Uterus (tissue), 2 donors: ENCODE results near the gene TMTC3.
"Not testable (repeated sequence)": the region's sequence is repeated elsewhere in the genome, so short reads cannot be mapped to it uniquely, and the experiment has no call there.

Source experiments
- POLR2A ChIP-seq, 2 donors: fragments of 450-650 bp; IDR thresholded peaks; one replicate each; pipeline ENCODE4 v1.6.1; 2016; ENCODE audit warnings: antibody characterized with exemption in 2 of 2, mild to moderate bottlenecking in 1 of 2, moderate library complexity in 1 of 2
- TF ChIP-seq, protein P1 (sequence below), 4 experiments: fragments of 200-600 bp in 2 of 4; fragments of 450-650 bp in 2 of 4; sonication (generic) in 2 of 4; IDR thresholded peaks; one replicate each; pipeline ENCODE4 v1.5.1; 2016 to 2019; ENCODE audit warnings: antibody characterized with exemption in 4 of 4, mild to moderate bottlenecking in 2 of 4, moderate library complexity in 1 of 4

DNA sequence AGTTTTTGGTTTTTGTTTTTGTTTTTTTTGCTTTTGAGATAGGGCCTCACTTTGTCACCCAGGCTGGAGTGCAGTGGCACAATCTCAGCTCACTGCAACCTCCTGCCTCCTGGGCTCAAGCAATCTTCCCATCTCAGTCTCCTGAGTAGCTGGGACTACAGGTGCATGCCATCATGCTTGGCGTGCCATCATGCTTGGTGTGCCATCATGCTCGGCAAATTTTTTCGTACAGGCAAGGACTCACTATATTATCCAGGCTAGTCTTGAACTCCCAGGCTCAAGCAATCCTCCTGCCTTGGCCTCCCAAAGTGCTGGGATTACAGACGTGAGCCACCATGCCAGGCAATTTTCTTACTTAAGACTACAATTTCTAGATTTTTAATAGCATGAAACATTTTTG, 2.4 kb upstream of the TMTC3 start:
- TF ChIP-seq, protein P1, sequence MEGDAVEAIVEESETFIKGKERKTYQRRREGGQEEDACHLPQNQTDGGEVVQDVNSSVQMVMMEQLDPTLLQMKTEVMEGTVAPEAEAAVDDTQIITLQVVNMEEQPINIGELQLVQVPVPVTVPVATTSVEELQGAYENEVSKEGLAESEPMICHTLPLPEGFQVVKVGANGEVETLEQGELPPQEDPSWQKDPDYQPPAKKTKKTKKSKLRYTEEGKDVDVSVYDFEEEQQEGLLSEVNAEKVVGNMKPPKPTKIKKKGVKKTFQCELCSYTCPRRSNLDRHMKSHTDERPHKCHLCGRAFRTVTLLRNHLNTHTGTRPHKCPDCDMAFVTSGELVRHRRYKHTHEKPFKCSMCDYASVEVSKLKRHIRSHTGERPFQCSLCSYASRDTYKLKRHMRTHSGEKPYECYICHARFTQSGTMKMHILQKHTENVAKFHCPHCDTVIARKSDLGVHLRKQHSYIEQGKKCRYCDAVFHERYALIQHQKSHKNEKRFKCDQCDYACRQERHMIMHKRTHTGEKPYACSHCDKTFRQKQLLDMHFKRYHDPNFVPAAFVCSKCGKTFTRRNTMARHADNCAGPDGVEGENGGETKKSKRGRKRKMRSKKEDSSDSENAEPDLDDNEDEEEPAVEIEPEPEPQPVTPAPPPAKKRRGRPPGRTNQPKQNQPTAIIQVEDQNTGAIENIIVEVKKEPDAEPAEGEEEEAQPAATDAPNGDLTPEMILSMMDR (IDR thresholded peaks at IDR 0.05): not testable (repeated sequence)
- not testable (repeated sequence) for TF ChIP-seq POLR2A (IDR thresholded peaks at IDR 0.05)
